GM19025 (cell line): ENCODE results near the gene ROBO2.

Source experiments
- ATAC-seq: cut with Tn5 transposase; IDR thresholded peaks from one replicate; pipeline ENCODE4 v1.9.1; 2021; ENCODE audit warnings: mild to moderate bottlenecking, low read depth, moderate library complexity; ENCODE audit not compliant: unreplicated experiment

ROBO2 gene

GRCh38 chr3:77606372-77606771, 566.5 kb downstream of the ROBO2 start:
- ATAC-seq = no peak

- no peak for ATAC-seq
Measured at GRCh38 chr3:77618686-77619085, 578.8 kb downstream of the ROBO2 start.

- no peak for ATAC-seq
Measured at GRCh38 chr3:77620009-77620408, 580.1 kb downstream of the ROBO2 start.

- ATAC-seq = no peak
Measured at GRCh38 chr3:77623500-77623899, 583.6 kb downstream of the ROBO2 start.

GRCh38 chr3:77626157-77626556, 586.3 kb downstream of the ROBO2 start:
- ATAC-seq = no peak

GRCh38 chr3:77648214-77648613, 608.3 kb downstream of the ROBO2 start:
- no peak for ATAC-seq

GRCh38 chr3:77648664-77649063, 608.8 kb downstream of the ROBO2 start:
- no peak for ATAC-seq

- ATAC-seq = no peak
Measured at GRCh38 chr3:77652624-77653023, 612.7 kb downstream of the ROBO2 start.

- ATAC-seq = no peak
Measured at GRCh38 chr3:77655396-77655795, 615.5 kb downstream of the ROBO2 start.

- ATAC-seq = no peak
Measured at GRCh38 chr3:77660718-77661117, 620.8 kb downstream of the ROBO2 start.

- ATAC-seq = no peak
Measured at GRCh38 chr3:77667901-77668300, 628.0 kb downstream of the ROBO2 start.

- ATAC-seq = no peak
Measured at GRCh38 chr3:77668376-77668775, 628.5 kb downstream of the ROBO2 start.

- ATAC-seq = no peak
Measured at GRCh38 chr3:77672016-77672415, 632.1 kb downstream of the ROBO2 start.

GRCh38 chr3:77682162-77682561, 642.3 kb downstream of the ROBO2 start:
- no peak for ATAC-seq

- ATAC-seq = no peak
Measured at GRCh38 chr3:77684115-77684514, 644.2 kb downstream of the ROBO2 start.

- ATAC-seq = no peak
Measured at GRCh38 chr3:77685713-77686112, 645.8 kb downstream of the ROBO2 start.

GRCh38 chr3:77686560-77686959, 646.7 kb downstream of the ROBO2 start:
- no peak for ATAC-seq

GRCh38 chr3:77687545-77687944, 647.6 kb downstream of the ROBO2 start:
- ATAC-seq = no peak

- ATAC-seq = no peak
Measured at GRCh38 chr3:77690284-77690845, 650.5 kb downstream of the ROBO2 start.

- ATAC-seq = no peak
Measured at GRCh38 chr3:77693147-77693546, 653.2 kb downstream of the ROBO2 start.

- ATAC-seq = no peak
Measured at GRCh38 chr3:77699125-77699691, 659.3 kb downstream of the ROBO2 start.
